ENCODE data around the gene FTL.

The FTL gene

DNA sequence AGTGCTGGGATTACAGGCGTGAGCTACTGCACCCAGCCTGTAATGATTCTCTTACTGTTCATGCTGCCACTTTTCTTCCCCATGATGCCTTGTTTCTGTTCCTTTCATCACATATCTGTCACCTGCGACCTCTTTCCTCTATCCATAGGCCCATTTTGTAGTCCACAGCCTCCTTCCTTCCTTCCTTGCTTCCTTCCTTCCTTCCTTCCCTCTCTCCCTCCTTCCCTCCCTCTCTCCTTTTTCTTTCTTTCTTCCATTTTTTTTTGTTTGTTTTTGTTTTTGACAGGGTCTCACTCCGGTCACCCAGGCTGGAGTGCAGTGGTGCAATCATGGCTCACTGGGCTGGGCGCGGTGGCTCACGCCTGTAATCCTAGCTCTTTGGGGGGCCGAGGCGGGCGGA is 23.8 kb downstream of the FTL start:
- Histone ChIP-seq H3K4me1 (ENCODE audit: control insufficient read depth, low read depth, low read length) (no peaks in the 10 kb centered on the region), H3K79me1 (ENCODE audit: low read length) (peaks cover 8% of the 10 kb centered on the region), H3K4me3 (ENCODE audit: low read length) (no peak overlapping the region), H3K4me2 (ENCODE audit: low read length) (no peak overlapping the region), H3K23ac (ENCODE audit: low read length) (no peak overlapping the region), H2AK5ac (ENCODE audit: low read length) (no peak overlapping the region), H2BK120ac (ENCODE audit: low read depth, low read length) (no peak overlapping the region), H3K56ac (ENCODE audit: low read length) (no peak overlapping the region), H4K8ac (ENCODE audit: low read depth, low read length) (no peak overlapping the region), H3K27ac (ENCODE audit: low read depth, low read length) (no peak overlapping the region), H2BK5ac (ENCODE audit: low read length) (no peak overlapping the region), H2BK15ac (replicated peaks; ENCODE audit: low read depth) (no peak overlapping the region), H3K18ac (ENCODE audit: low read length) (no peak overlapping the region), H3K9ac (ENCODE audit: low read length) (no peak overlapping the region), H3K36me3 (ENCODE audit: control insufficient read depth, insufficient read depth, low read length) (peaks cover 3% of the 10 kb centered on the region), H4K5ac (ENCODE audit: low read length) (no peak overlapping the region), H3K79me2 (ENCODE audit: control insufficient read depth, insufficient read depth, low read length) (peaks cover 6% of the 10 kb centered on the region), H3K4ac (ENCODE audit: low read depth, low read length) (no peak overlapping the region), H3K27me3 (ENCODE audit: insufficient read depth, low read length, poor library complexity) (no peaks in the 10 kb centered on the region)
- no CpG with 5 or more reads among the region's 9 CpGs for WGBS (ENCODE audit: extremely low coverage, insufficient coverage, low lambda C conversion rate)
- DNase-seq: no peak

DNA sequence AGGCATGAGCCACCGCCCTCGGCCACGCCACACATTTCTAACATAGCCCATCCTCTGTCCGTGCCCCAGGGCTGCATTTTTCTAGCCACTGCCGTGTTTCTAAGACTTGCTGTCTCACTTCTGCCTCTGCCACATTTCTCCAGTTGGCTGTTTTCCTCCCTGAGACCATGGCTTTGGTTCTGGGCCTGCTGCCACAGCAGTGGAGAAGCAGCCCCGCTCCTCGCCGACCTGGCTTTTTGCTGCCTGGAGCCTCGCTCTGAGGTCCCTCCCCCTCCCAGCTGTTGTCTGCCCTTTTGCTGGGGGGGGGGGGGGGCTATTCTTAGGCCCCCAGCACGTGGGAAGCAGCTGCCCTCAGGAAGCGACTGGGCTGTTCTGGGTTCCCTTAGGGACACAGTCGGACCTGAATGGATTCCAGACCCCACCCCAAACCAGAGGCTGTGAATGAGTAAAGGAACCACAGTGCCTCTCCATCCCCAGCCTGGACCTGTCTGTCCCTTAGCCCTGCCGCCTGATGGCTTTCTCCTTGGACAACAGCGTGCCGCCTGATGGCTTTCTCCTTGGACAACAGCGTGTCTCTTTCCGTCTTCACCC is 24.7 kb downstream of the FTL start:
- Histone ChIP-seq H3K18ac (ENCODE audit: low read length) (no peak overlapping the region), H4K5ac (ENCODE audit: low read length) (no peak overlapping the region), H3K36me3 (ENCODE audit: control insufficient read depth, insufficient read depth, low read length) (peaks cover 3% of the 10 kb centered on the region), H3K56ac (ENCODE audit: low read length) (no peak overlapping the region), H3K4me2 (ENCODE audit: low read length) (no peak overlapping the region), H2BK5ac (ENCODE audit: low read length) (no peak overlapping the region), H3K27ac (ENCODE audit: low read depth, low read length) (no peak overlapping the region), H2BK15ac (replicated peaks; ENCODE audit: low read depth) (no peak overlapping the region), H3K79me2 (ENCODE audit: control insufficient read depth, insufficient read depth, low read length) (peaks cover 13% of the 10 kb centered on the region), H3K23ac (ENCODE audit: low read length) (no peak overlapping the region), H2BK120ac (ENCODE audit: low read depth, low read length) (no peak overlapping the region), H4K8ac (ENCODE audit: low read depth, low read length) (no peak overlapping the region), H3K9ac (ENCODE audit: low read length) (no peak overlapping the region), H2AK5ac (ENCODE audit: low read length) (no peak overlapping the region), H3K4me3 (ENCODE audit: low read length) (no peak overlapping the region), H3K4ac (ENCODE audit: low read depth, low read length) (no peak overlapping the region), H3K4me1 (ENCODE audit: control insufficient read depth, low read depth, low read length) (no peaks in the 10 kb centered on the region), H3K27me3 (ENCODE audit: insufficient read depth, low read length, poor library complexity) (no peaks in the 10 kb centered on the region), H3K79me1 (ENCODE audit: low read length) (peaks cover 12% of the 10 kb centered on the region)
- WGBS (ENCODE audit: extremely low coverage, insufficient coverage, low lambda C conversion rate): no CpG with 5 or more reads among the region's 17 CpGs
- DNase-seq: no peak

DNA sequence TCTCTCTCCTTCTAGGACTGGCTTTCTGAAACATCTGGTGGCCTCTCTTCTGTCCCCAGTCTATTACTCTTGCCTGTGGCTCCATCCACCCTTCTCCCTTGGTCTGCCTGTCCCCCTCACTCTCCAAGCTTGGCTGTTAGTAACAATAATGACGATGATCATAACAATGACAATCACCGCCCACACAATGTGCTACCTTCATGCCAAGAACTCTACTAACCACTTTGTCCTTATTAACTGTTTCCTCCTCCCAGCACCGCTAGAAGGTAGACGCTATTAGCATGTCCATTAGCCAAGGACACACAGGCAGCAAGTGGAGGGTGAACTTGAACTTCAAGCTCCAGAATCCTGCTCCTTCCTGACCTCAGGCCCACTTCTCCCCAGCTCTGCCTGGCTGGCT is 25.3 kb downstream of the FTL start:
- no peak overlapping the region for H3K23ac ChIP-seq (ENCODE audit: low read length)
- no peaks in the 10 kb centered on the region for H3K27me3 ChIP-seq (ENCODE audit: insufficient read depth, low read length, poor library complexity)
- peaks cover 18% of the 10 kb centered on the region for H3K79me1 ChIP-seq (ENCODE audit: low read length)
- no peak overlapping the region for H2BK15ac ChIP-seq (replicated peaks; ENCODE audit: low read depth)
- H3K18ac ChIP-seq (ENCODE audit: low read length): no peak overlapping the region
- no peak overlapping the region for H3K9ac ChIP-seq (ENCODE audit: low read length)
- H3K79me2 ChIP-seq (ENCODE audit: control insufficient read depth, insufficient read depth, low read length): peaks cover 19% of the 10 kb centered on the region
- no CpG with 5 or more reads among the region's 4 CpGs for WGBS (ENCODE audit: extremely low coverage, insufficient coverage, low lambda C conversion rate)
- no peak overlapping the region for H3K4ac ChIP-seq (ENCODE audit: low read depth, low read length)
- no peak overlapping the region for H2BK5ac ChIP-seq (ENCODE audit: low read length)
- H4K8ac ChIP-seq (ENCODE audit: low read depth, low read length): no peak overlapping the region
- no peaks in the 10 kb centered on the region for H3K4me1 ChIP-seq (ENCODE audit: control insufficient read depth, low read depth, low read length)
- no peak overlapping the region for H2AK5ac ChIP-seq (ENCODE audit: low read length)
- H3K36me3 ChIP-seq (ENCODE audit: control insufficient read depth, insufficient read depth, low read length): peaks cover under 1% of the 10 kb centered on the region
- no peak overlapping the region for H3K27ac ChIP-seq (ENCODE audit: low read depth, low read length)
- no peak overlapping the region for H3K56ac ChIP-seq (ENCODE audit: low read length)
- DNase-seq: no peak
- no peak overlapping the region for H3K4me2 ChIP-seq (ENCODE audit: low read length)
- H3K4me3 ChIP-seq (ENCODE audit: low read length): no peak overlapping the region
- H4K5ac ChIP-seq (ENCODE audit: low read length): no peak overlapping the region
- no peak overlapping the region for H2BK120ac ChIP-seq (ENCODE audit: low read depth, low read length)

DNA sequence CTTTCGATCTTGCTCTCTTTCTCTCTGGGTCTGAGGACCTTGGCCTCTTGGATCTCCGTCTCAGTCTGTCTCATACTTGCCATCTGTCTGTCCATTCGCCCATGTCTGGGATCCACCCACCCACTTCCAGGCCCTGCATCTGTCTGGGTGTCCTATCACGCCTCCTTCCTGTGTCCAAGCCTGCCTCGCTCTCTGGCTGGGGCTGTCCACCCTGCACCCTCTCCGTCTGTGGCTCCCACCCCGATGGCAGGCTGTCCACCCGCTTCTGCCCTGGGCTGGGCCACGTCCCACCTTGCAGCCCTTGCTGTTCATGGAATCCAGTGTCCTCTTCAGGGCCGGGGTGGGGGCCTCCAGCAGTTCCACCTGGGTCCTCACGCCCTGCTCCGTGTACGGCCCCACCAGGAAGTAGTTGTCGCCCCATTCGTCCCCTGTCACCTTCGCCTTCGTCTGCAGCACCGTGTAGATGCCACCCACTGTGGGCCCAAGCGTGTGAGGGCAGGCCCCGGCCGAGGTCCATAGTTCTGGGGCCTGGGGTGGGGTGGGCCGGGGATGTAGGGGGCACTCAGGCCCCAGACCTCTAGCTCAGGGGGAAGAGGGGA is 26.0 kb downstream of the FTL start:
- no peak overlapping the region for H3K4me3 ChIP-seq (ENCODE audit: low read length)
- no peak overlapping the region for H3K9ac ChIP-seq (ENCODE audit: low read length)
- peaks cover 22% of the 10 kb centered on the region for H3K79me2 ChIP-seq (ENCODE audit: control insufficient read depth, insufficient read depth, low read length)
- no peak overlapping the region for H4K8ac ChIP-seq (ENCODE audit: low read depth, low read length)
- no peak overlapping the region for H3K27ac ChIP-seq (ENCODE audit: low read depth, low read length)
- H4K5ac ChIP-seq (ENCODE audit: low read length): no peak overlapping the region
- no peak overlapping the region for H2BK5ac ChIP-seq (ENCODE audit: low read length)
- DNase-seq: no peak
- H3K4ac ChIP-seq (ENCODE audit: low read depth, low read length): no peak overlapping the region
- H3K56ac ChIP-seq (ENCODE audit: low read length): no peak overlapping the region
- H3K23ac ChIP-seq (ENCODE audit: low read length): no peak overlapping the region
- no peak overlapping the region for H3K18ac ChIP-seq (ENCODE audit: low read length)
- H3K27me3 ChIP-seq (ENCODE audit: insufficient read depth, low read length, poor library complexity): no peaks in the 10 kb centered on the region
- H2BK120ac ChIP-seq (ENCODE audit: low read depth, low read length): no peak overlapping the region
- no peak overlapping the region for H3K4me2 ChIP-seq (ENCODE audit: low read length)
- WGBS (ENCODE audit: extremely low coverage, insufficient coverage, low lambda C conversion rate): no CpG with 5 or more reads among the region's 22 CpGs
- no peak overlapping the region for H2AK5ac ChIP-seq (ENCODE audit: low read length)
- H3K4me1 ChIP-seq (ENCODE audit: control insufficient read depth, low read depth, low read length): no peaks in the 10 kb centered on the region
- peaks cover 18% of the 10 kb centered on the region for H3K79me1 ChIP-seq (ENCODE audit: low read length)
- H2BK15ac ChIP-seq (replicated peaks; ENCODE audit: low read depth): no peak overlapping the region
- no peaks in the 10 kb centered on the region for H3K36me3 ChIP-seq (ENCODE audit: control insufficient read depth, insufficient read depth, low read length)

GRCh38 chr19:48991873-48992580 is 26.9 kb downstream of the FTL start:
- peak overlapping the region; percentile 65 for H3K56ac ChIP-seq (ENCODE audit: low read length)
- peaks cover 19% of the 10 kb centered on the region for H3K79me1 ChIP-seq (ENCODE audit: low read length)
- DNase-seq: peak; percentile 86
- no peak overlapping the region for H2BK5ac ChIP-seq (ENCODE audit: low read length)
- no peak overlapping the region for H2BK120ac ChIP-seq (ENCODE audit: low read depth, low read length)
- H3K4ac ChIP-seq (ENCODE audit: low read depth, low read length): no peak overlapping the region
- H3K9ac ChIP-seq (ENCODE audit: low read length): peak overlapping the region; percentile 68
- no CpG with 5 or more reads among the region's 8 CpGs for WGBS (ENCODE audit: extremely low coverage, insufficient coverage, low lambda C conversion rate)
- peak overlapping the region; percentile 32 for H3K4me3 ChIP-seq (ENCODE audit: low read length)
- H3K79me2 ChIP-seq (ENCODE audit: control insufficient read depth, insufficient read depth, low read length): peaks cover 22% of the 10 kb centered on the region
- H2AK5ac ChIP-seq (ENCODE audit: low read length): no peak overlapping the region
- H3K4me2 ChIP-seq (ENCODE audit: low read length): peak overlapping the region; percentile 7
- no peak overlapping the region for H4K5ac ChIP-seq (ENCODE audit: low read length)
- no peak overlapping the region for H3K27ac ChIP-seq (ENCODE audit: low read depth, low read length)
- no peak overlapping the region for H4K8ac ChIP-seq (ENCODE audit: low read depth, low read length)
- H3K27me3 ChIP-seq (ENCODE audit: insufficient read depth, low read length, poor library complexity): no peaks in the 10 kb centered on the region
- H3K23ac ChIP-seq (ENCODE audit: low read length): no peak overlapping the region
- H3K36me3 ChIP-seq (ENCODE audit: control insufficient read depth, insufficient read depth, low read length): no peaks in the 10 kb centered on the region
- peak overlapping the region; percentile 3 for H3K18ac ChIP-seq (ENCODE audit: low read length)
- H3K4me1 ChIP-seq (ENCODE audit: control insufficient read depth, low read depth, low read length): no peaks in the 10 kb centered on the region
- H2BK15ac ChIP-seq (replicated peaks; ENCODE audit: low read depth): no peak overlapping the region
